PC-9 (cell line): ENCODE measurements around the gene CHFR. TPM values are rescaled to one million over a fixed set of nuclear protein-coding genes. Genes with fewer than 3 reads are reported as not detected.

Experiments used
- BruUV-seq: library from RNA; stranded (reverse); fragments of 400-500 nt; replicated peaks from 2 replicates; lab custom pipeline; 2021; lab: Mats Ljungman, UMichigan
- CTCF ChIA-PET: fragments of 300-600 bp; sonication (Branson Sonifier 250); formaldehyde crosslinking; loops from one replicate; lab custom pipeline; 2022; ENCODE audit warnings: antibody characterized with exemption; lab: Charles Lee
- POLR2A ChIA-PET: fragments of 300-600 bp; sonication (Branson Sonifier 250); formaldehyde crosslinking; loops from one replicate; lab custom pipeline; 2022; ENCODE audit warnings: antibody characterized with exemption; ENCODE audit not compliant: unreplicated experiment; lab: Charles Lee
- DNase-seq, 2 experiments: peaks; one replicate each; pipeline versions ENCODE4 v3.0.0 to v3.0.0-alpha.2; 2015 to 2022; ENCODE audit warnings: mixed read lengths in 1 of 2
- H2AFZ ChIP-seq: fragments of 200-600 bp; sonication (generic); 2 replicates; pipeline ENCODE4 v1.8.1; 2017; ENCODE audit warnings: antibody characterized with exemption
- H3F3A ChIP-seq: fragments of 200-600 bp; sonication (generic); 2 replicates; pipeline ENCODE4 v1.8.1; 2017; ENCODE audit warnings: antibody characterized with exemption, mild to moderate bottlenecking, low read depth; ENCODE audit not compliant: insufficient read depth
- H3K27ac ChIP-seq: fragments of 200-600 bp; sonication (generic); 2 replicates; pipeline ENCODE4 v1.6.1; 2016; ENCODE audit warnings: mixed run types
- H3K27me3 ChIP-seq: fragments of 200-600 bp; sonication (generic); 2 replicates; pipeline ENCODE4 v1.6.1; 2016; ENCODE audit warnings: low read depth, mixed run types; ENCODE audit not compliant: insufficient read depth
- H3K36me3 ChIP-seq: fragments of 200-600 bp; sonication (generic); 2 replicates; pipeline ENCODE4 v1.6.1; 2016; ENCODE audit warnings: low read depth, mixed run types
- H3K4me1 ChIP-seq: fragments of 200-600 bp; sonication (generic); replicated peaks from 2 replicates; pipeline ENCODE4 v1.6.1; 2016; ENCODE audit warnings: mixed run types; ENCODE audit not compliant: insufficient read depth
- H3K4me2 ChIP-seq: fragments of 200-600 bp; sonication (generic); 2 replicates; pipeline ENCODE4 v1.6.1; 2017; ENCODE audit warnings: mixed run types
- H3K4me3 ChIP-seq: fragments of 200-600 bp; sonication (generic); 2 replicates; pipeline ENCODE4 v1.6.1; 2016; ENCODE audit warnings: mixed run types
- H3K79me2 ChIP-seq: fragments of 200-600 bp; sonication (generic); 2 replicates; pipeline ENCODE4 v1.6.1; 2017; ENCODE audit warnings: low read depth, mixed run types
- H3K9me2 ChIP-seq: fragments of 200-600 bp; sonication (generic); 2 replicates; pipeline ENCODE4 v1.8.1; 2017; ENCODE audit warnings: mild to moderate bottlenecking; ENCODE audit not compliant: insufficient read depth
- H3K9me3 ChIP-seq: fragments of 200-600 bp; sonication (generic); 2 replicates; pipeline ENCODE4 v1.8.1; 2016; ENCODE audit warnings: low read depth; ENCODE audit not compliant: insufficient read depth
- H4K20me1 ChIP-seq: fragments of 200-600 bp; sonication (generic); 2 replicates; pipeline ENCODE4 v1.8.1; 2017; ENCODE audit not compliant: insufficient read depth
- EZH2 ChIP-seq: fragments of 200-600 bp; sonication (generic); IDR thresholded peaks from 2 replicates; pipeline ENCODE4 v1.8.0; 2017; ENCODE audit warnings: antibody characterized with exemption, low read depth
- intact Hi-C: fragments of 100-400 bp; cut with micrococcal nuclease; formaldehyde crosslinking; loops from one replicate; pipeline ENCODE4 v1.10.0; 2022; ENCODE audit not compliant: unreplicated experiment
- total RNA-seq: library from RNA; stranded (reverse); gene quantifications from 2 replicates; pipeline ENCODE4 v1.2.3, GENCODE V29; 2021
- TF ChIP-seq, protein P1 (sequence below): fragments of 200-600 bp; sonication (generic); conservative IDR thresholded peaks from 2 replicates; pipeline ENCODE4 v1.6.1; 2017; ENCODE audit warnings: mixed run types, antibody characterized with exemption, mild to moderate bottlenecking, moderate library complexity

Gene CHFR
- total RNA-seq, 1 experiment from 2014 or later: 17.8 TPM

DNA sequence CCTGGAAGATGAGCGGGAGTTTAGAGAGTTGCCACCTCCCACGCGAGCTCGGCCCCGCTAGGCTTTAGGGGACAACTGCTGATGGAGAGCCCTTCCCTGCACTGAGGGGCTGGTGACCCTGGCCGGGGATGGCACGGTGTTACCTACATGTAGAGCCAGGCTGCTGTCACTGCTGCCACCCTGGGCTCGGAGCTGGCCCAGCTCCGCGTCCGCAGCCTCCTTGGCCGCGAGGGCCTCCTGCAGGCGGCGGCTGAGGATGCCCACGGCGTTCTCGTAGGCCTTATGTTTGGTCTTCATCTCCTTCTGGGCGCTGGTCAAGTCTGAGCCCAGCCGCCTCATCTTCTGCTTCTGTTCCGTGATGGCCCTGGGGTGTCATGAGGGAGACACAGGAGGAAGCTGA, 101.2 kb downstream of the CHFR start:
- no peak overlapping the region for H2AFZ ChIP-seq
- POLR2A ChIA-PET: no interaction called here
- peaks cover 8% of the 10 kb centered on the region; the same call in 1 of the 2 replicates for H3F3A ChIP-seq
- H3K9me3 ChIP-seq: no peaks in the 10 kb centered on the region
- intact Hi-C loops: no loop called here
- no peaks in the 10 kb centered on the region for H3K79me2 ChIP-seq
- no peak overlapping the region for H3K4me3 ChIP-seq
- no peaks in the 10 kb centered on the region for H3K27me3 ChIP-seq
- TF ChIP-seq, protein P1, sequence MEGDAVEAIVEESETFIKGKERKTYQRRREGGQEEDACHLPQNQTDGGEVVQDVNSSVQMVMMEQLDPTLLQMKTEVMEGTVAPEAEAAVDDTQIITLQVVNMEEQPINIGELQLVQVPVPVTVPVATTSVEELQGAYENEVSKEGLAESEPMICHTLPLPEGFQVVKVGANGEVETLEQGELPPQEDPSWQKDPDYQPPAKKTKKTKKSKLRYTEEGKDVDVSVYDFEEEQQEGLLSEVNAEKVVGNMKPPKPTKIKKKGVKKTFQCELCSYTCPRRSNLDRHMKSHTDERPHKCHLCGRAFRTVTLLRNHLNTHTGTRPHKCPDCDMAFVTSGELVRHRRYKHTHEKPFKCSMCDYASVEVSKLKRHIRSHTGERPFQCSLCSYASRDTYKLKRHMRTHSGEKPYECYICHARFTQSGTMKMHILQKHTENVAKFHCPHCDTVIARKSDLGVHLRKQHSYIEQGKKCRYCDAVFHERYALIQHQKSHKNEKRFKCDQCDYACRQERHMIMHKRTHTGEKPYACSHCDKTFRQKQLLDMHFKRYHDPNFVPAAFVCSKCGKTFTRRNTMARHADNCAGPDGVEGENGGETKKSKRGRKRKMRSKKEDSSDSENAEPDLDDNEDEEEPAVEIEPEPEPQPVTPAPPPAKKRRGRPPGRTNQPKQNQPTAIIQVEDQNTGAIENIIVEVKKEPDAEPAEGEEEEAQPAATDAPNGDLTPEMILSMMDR: no peak
- no peak for TF ChIP-seq EZH2
- no peaks in the 10 kb centered on the region for H3K9me2 ChIP-seq
- 0 out of 2 replicates have a peak, but pooled peaks cover 2% of the 10 kb centered on the region for H3K36me3 ChIP-seq
- no peaks in the 10 kb centered on the region for H3K4me1 ChIP-seq
- BruUV-seq: no TSS peak
- CTCF ChIA-PET: no interaction called here
- H3K27ac ChIP-seq: no peak overlapping the region
- H4K20me1 ChIP-seq: peaks cover 8% of the 10 kb centered on the region; the same call in 1 of the 2 replicates
- H3K4me2 ChIP-seq: no peak overlapping the region
- DNase-seq: no peak

DNA sequence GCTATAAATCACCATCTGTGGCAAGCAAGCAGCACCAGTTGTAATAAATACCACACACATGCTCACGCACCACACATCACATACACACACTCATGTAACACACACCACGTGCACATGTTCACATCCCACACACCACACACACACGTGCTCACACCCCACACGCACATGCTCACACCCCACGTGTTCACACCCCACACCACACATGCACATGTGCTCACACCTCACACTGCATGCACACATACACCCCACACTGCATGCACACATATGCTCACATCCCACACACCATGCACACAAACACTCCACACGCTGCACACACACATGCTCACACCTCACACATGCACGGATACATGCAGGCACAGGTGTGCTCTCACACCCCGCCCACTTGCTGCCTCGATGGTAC, 102.8 kb downstream of the CHFR start:
- Histone ChIP-seq H3K27ac (no peak overlapping the region), H3K9me3 (no peaks in the 10 kb centered on the region), H2AFZ (no peak overlapping the region), H3K9me2 (no peaks in the 10 kb centered on the region), H3K27me3 (no peaks in the 10 kb centered on the region), H3K79me2 (no peaks in the 10 kb centered on the region), H4K20me1 (peaks cover 12% of the 10 kb centered on the region; the same call in 1 of the 2 replicates), H3K4me2 (no peak overlapping the region), H3K4me1 (no peaks in the 10 kb centered on the region), H3K4me3 (no peak overlapping the region), H3F3A (peaks cover 8% of the 10 kb centered on the region; the same call in 1 of the 2 replicates), H3K36me3 (0 out of 2 replicates have a peak, but pooled peaks cover 13% of the 10 kb centered on the region)
- no peak for DNase-seq
- intact Hi-C loops: no loop called here
- TF ChIP-seq, protein P1: no peak
- TF ChIP-seq EZH2: no peak
- no TSS peak for BruUV-seq
- ChIA-PET POLR2A (no interaction called here), CTCF (no interaction called here)

DNA sequence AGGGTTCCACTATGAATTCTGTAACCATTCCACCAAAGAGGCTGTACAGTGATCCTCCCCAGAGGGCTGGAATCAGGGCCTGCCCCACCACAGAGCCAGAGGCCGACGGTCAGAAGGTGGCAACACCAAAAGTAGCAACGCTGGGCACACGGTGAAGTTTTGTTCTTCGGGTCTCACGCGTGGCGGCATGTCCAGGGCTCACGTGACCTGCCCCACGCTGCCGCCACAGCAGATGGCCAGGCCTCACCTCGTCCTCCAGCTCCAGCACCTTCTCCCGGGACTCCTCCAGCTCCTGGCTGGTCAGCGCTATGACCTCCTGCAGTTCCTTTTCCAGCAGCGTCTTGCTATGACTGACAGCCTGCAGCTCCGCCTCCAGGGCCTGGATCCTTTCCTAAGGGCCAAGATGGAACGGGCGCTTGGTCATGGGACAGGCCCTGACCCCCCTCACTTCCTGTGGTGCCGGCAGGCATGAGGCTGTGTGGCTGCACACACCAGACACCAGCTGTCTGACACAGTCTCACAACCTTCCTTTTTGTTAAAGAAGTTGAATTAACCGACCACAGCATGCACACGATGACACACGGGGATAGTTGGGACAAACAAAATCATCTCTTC, 103.4 kb downstream of the CHFR start:
- Histone ChIP-seq H3K27me3 (no peaks in the 10 kb centered on the region), H3K4me2 (no peak overlapping the region), H3K9me3 (no peaks in the 10 kb centered on the region), H3K9me2 (no peaks in the 10 kb centered on the region), H3F3A (peaks cover 8% of the 10 kb centered on the region; the same call in 1 of the 2 replicates), H3K4me1 (no peaks in the 10 kb centered on the region), H3K79me2 (no peaks in the 10 kb centered on the region), H3K36me3 (0 out of 2 replicates have a peak, but pooled peaks cover 13% of the 10 kb centered on the region), H3K4me3 (no peak overlapping the region), H4K20me1 (peaks cover 12% of the 10 kb centered on the region; the same call in 1 of the 2 replicates), H2AFZ (no peak overlapping the region), H3K27ac (no peak overlapping the region)
- intact Hi-C loops: no loop called here
- CTCF ChIA-PET: no interaction called here
- BruUV-seq: no TSS peak
- DNase-seq: no peak
- POLR2A ChIA-PET: no interaction called here
- TF ChIP-seq, protein P1: no peak
- no peak for TF ChIP-seq EZH2

Other genes with a start within 250 kb of the CHFR start
- 62.9 and 69.9 TPM in 2 replicates for gene POLE, start 200.3 kb downstream of the CHFR start, total RNA-seq
- 38.6 and 43.9 TPM in 2 replicates for gene PXMP2, start 200.0 kb downstream of the CHFR start, total RNA-seq
- gene PGAM5, start 176.8 kb downstream of the CHFR start, total RNA-seq: 50.2 and 59.0 TPM in 2 replicates
- gene ANKLE2, start 125.8 kb downstream of the CHFR start, total RNA-seq: 102 and 123 TPM in 2 replicates
- gene GOLGA3, start 58.7 kb downstream of the CHFR start, total RNA-seq: 69.3 and 72.7 TPM in 2 replicates
- gene ZNF605, start 68.7 kb upstream of the CHFR start, total RNA-seq: 10.9 and 13.5 TPM in 2 replicates
- 13.2 and 20.6 TPM in 2 replicates for gene ZNF26, start 98.8 kb upstream of the CHFR start, total RNA-seq
- 16.2 and 18.0 TPM in 2 replicates for gene ZNF84, start 149.9 kb upstream of the CHFR start, total RNA-seq
- 10.2 and 11.1 TPM in 2 replicates for gene ZNF140, start 193.3 kb upstream of the CHFR start, total RNA-seq
- 2.4 and 3.2 TPM in 2 replicates for gene ZNF891, start 242.7 kb upstream of the CHFR start, total RNA-seq
- 7.3 and 9.5 TPM in 2 replicates for gene ZNF10, start 243.0 kb upstream of the CHFR start, total RNA-seq